Measurements from ENCODE around the gene UBE2D3. TPM values are rescaled to one million over a fixed set of nuclear protein-coding genes. Genes with fewer than 3 reads are reported as not detected.

UBE2D3 gene
- total and polyA plus RNA-seq, 2 of the 4 experiments (the other 2 are of a cell fraction), result 233 to 387 TPM

DNA sequence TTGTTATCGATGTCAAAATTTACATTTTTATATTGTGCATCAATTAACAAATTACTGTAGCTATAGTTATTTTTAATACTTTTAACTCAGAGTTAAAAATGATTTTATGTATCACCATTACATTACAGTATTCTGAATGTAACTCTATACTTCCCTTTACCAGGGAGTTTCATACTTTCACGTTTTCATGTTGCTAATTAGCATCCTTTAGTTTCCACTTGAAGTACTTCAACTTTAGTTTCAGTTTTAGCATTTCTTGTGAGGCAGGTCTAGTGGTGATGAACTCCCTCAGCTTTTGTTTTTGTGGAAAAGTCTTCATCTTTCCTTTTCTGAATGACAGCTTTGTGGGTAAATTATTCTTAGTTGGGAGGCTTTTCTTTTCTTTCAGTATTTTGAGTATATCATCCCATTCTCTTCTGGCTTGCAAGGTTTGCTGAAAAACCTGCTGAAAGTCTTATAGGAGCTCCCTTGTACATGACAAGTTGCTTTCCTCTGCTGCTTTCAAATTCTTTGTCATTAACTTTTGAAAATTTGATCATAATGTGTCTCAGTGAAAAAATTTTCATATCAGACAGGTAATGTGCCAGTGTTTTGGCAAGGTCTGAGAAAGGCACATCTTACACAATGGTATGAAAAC lies 31.6 kb upstream of the UBE2D3 start:
- Histone ChIP-seq H4K8ac (ENCODE audit: low read depth in 2 of 2, low read length in 2 of 2) (no peak overlapping the region), H3K18ac (ENCODE audit: low read depth, low read length) (no peak overlapping the region), H3K36me3 (ENCODE audit: control insufficient read depth, insufficient read depth, low read length) (no peaks in the 10 kb centered on the region), H3K9me1 (ENCODE audit: insufficient read depth, low read length) (no peaks in the 10 kb centered on the region), H4K20me1 (ENCODE audit: insufficient read depth, low read length) (no peaks in the 10 kb centered on the region), H3K9ac (ENCODE audit: low read depth, low read length) (no peak overlapping the region), H2BK5ac (ENCODE audit: low read depth, low read length, poor library complexity, severe bottlenecking) (no peak overlapping the region), H3K27ac (ENCODE audit: insufficient read depth, low read length) (no peak overlapping the region), H3K4me1 (ENCODE audit: control insufficient read depth, insufficient read depth, low read length) (no peaks in the 10 kb centered on the region), H4K91ac (ENCODE audit: insufficient read depth, low read depth, low read length) (no peak overlapping the region), H2BK20ac (ENCODE audit: low read depth, low read length) (no peak overlapping the region), H2AFZ (replicated peaks; ENCODE audit: low read length, poor library complexity) (no peak overlapping the region), H2AK5ac (ENCODE audit: low read depth, low read length) (no peak overlapping the region), H3K79me1 (ENCODE audit: low read depth in 1 of 2, low read length in 2 of 2) (no peaks in the 10 kb centered on the region; a peak in 1 of 4 replicates), H3K4me2 (ENCODE audit: low read depth, low read length) (no peak overlapping the region), H3K9me3 (ENCODE audit: control insufficient read depth, insufficient read depth, low read length) (peaks cover 3% of the 10 kb centered on the region; the same call in 1 of the 2 replicates), H4K5ac (ENCODE audit: low read depth, low read length) (no peak overlapping the region), H3K14ac (replicated peaks; ENCODE audit: low read depth, low read length) (no peak overlapping the region), H3K27me3 (ENCODE audit: control insufficient read depth, insufficient read depth, low read length) (no peaks in the 10 kb centered on the region), H3K23ac (ENCODE audit: low read depth, low read length) (no peak overlapping the region), H3K56ac (ENCODE audit: extremely low read depth, insufficient read depth, low read length) (no peak overlapping the region), H3K4ac (ENCODE audit: low read depth, low read length) (no peak overlapping the region), H2BK15ac (ENCODE audit: low read depth, low read length) (no peak overlapping the region), H2AK9ac (replicated peaks; ENCODE audit: low read depth, low read length, poor library complexity) (no peak overlapping the region), H2BK120ac (ENCODE audit: low read depth, low read length) (no peak overlapping the region), H3K4me3 (ENCODE audit: insufficient read depth, low read depth, low read length) (no peak overlapping the region)
- dilution Hi-C loops (cut with HindIII; ENCODE audit: low sequenced_read_pairs, unreplicated experiment), result no loop called here
- WGBS, 2 experiments (ENCODE audit: extremely low coverage in 2 of 2, insufficient read length in 1 of 2), result 100% methylated on average over 1 of the region's 2 CpGs; no CpG with 5 or more reads in 1 of the 2 experiments
- in situ Hi-C loops (cut with MboI; ENCODE audit: low sequenced_read_pairs), result no loop called here
- ATAC-seq (ENCODE audit: low read depth), result no peak
- DNase-seq, result no peak
- TF ChIP-seq, protein P1, sequence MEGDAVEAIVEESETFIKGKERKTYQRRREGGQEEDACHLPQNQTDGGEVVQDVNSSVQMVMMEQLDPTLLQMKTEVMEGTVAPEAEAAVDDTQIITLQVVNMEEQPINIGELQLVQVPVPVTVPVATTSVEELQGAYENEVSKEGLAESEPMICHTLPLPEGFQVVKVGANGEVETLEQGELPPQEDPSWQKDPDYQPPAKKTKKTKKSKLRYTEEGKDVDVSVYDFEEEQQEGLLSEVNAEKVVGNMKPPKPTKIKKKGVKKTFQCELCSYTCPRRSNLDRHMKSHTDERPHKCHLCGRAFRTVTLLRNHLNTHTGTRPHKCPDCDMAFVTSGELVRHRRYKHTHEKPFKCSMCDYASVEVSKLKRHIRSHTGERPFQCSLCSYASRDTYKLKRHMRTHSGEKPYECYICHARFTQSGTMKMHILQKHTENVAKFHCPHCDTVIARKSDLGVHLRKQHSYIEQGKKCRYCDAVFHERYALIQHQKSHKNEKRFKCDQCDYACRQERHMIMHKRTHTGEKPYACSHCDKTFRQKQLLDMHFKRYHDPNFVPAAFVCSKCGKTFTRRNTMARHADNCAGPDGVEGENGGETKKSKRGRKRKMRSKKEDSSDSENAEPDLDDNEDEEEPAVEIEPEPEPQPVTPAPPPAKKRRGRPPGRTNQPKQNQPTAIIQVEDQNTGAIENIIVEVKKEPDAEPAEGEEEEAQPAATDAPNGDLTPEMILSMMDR (conservative IDR thresholded peaks at IDR 0.05; ENCODE audit: low read depth, low read length), result no peak
- TF ChIP-seq NFE2L2 (IDR thresholded peaks at IDR 0.05; ENCODE audit: low read depth, low read length) (no peak), CHD1 (IDR thresholded peaks at IDR 0.05; ENCODE audit: low read depth, low read length) (no peak)
- ChIA-PET CTCF (interaction anchor here (0.6 kb wide), 1 partner anchor 489 kb away, joined by 5 read pairs; no protein-coding TSS in a partner anchor), POLR2A (ENCODE audit: unreplicated experiment) (interaction anchor here (0.6 kb wide), 1 partner anchor 8 kb away, joined by 3 read pairs; no protein-coding TSS in a partner anchor)
- BruUV-seq (replicated peaks), result no TSS peak
- intact Hi-C loops (cut with micrococcal nuclease), result no loop called here

All from IMR-90 (cell line).